Natural killer cell (primary cell): ENCODE results near the gene PFKP. TPM values are rescaled to one million over a fixed set of nuclear protein-coding genes. Genes with fewer than 3 reads are reported as not detected.

Experiments
- ATAC-seq, 3 donors: fragments of 150-1000 bp in 2 of 3; fragments of 200-7000 bp in 1 of 3; cut with Tn5 transposase; 1 replicate in 1 of 3; 2 replicates in 2 of 3; pipeline ENCODE4 v1.10.0; 2021; ENCODE audit warnings: mild to moderate bottlenecking in 2 of 3, moderate library complexity in 2 of 3
- DNase-seq, 2 donors: peaks; one replicate each; pipeline versions ENCODE4 v3.0.0 to v3.0.0-alpha.2; 2013 to 2021; ENCODE audit warnings: mixed read lengths in 1 of 2
- H3K27ac ChIP-seq: one replicate; pipeline ENCODE4 v1.5.1; 2013; ENCODE audit warnings: mild to moderate bottlenecking, low read length
- H3K27me3 ChIP-seq: one replicate; pipeline ENCODE4 v1.6.1; 2013; ENCODE audit warnings: low read length; ENCODE audit not compliant: control insufficient read depth, insufficient read depth
- H3K36me3 ChIP-seq: one replicate; pipeline ENCODE4 v1.6.1; 2013; ENCODE audit warnings: low read length; ENCODE audit not compliant: control insufficient read depth, insufficient read depth
- H3K4me1 ChIP-seq: one replicate; pipeline ENCODE4 v1.6.1; 2013; ENCODE audit warnings: low read length; ENCODE audit not compliant: control insufficient read depth, insufficient read depth
- H3K4me3 ChIP-seq: one replicate; pipeline ENCODE4 v1.5.1; 2013; ENCODE audit warnings: low read length
- H3K9me3 ChIP-seq: one replicate; pipeline ENCODE4 v1.6.1; 2013; ENCODE audit warnings: low read length; ENCODE audit not compliant: control insufficient read depth, insufficient read depth
- H3K27ac Mint-ChIP-seq, 2 donors: one replicate each; pipeline ENCODE4 v1.8.0; 2022; ENCODE audit warnings: mild to moderate bottlenecking in 2 of 2, mixed read lengths in 2 of 2, moderate library complexity in 1 of 2
- H3K27me3 Mint-ChIP-seq, 2 donors: one replicate each; pipeline ENCODE4 v1.8.0; 2022; ENCODE audit warnings: low read depth in 2 of 2, mixed read lengths in 2 of 2
- H3K36me3 Mint-ChIP-seq: one replicate; pipeline ENCODE4 v1.8.0; 2022; ENCODE audit warnings: mixed read lengths
- H3K4me1 Mint-ChIP-seq, 2 donors: one replicate each; pipeline ENCODE4 v1.8.0; 2022; ENCODE audit warnings: mixed read lengths in 2 of 2
- H3K4me3 Mint-ChIP-seq: one replicate; pipeline ENCODE4 v1.8.0; 2022; ENCODE audit warnings: mild to moderate bottlenecking, moderate library complexity, mixed read lengths
- H3K9me3 Mint-ChIP-seq, 2 donors: one replicate each; pipeline ENCODE4 v1.8.0; 2022; ENCODE audit warnings: mixed read lengths in 2 of 2
- CTCF ChIP-seq: fragments of 200-600 bp; IDR thresholded peaks from one replicate; pipeline ENCODE4 v1.8.0; 2022; ENCODE audit warnings: antibody characterized with exemption
- WGBS: methylation state at CpG from one replicate; pipeline ENCODE4 v1.1.7; 2013; ENCODE audit warnings: missing lambda C conversion rate; ENCODE audit not compliant: insufficient coverage; 5-methylcytosine and 5-hydroxymethylcytosine counted together
- intact Hi-C: fragments of 100-400 bp; cut with micrococcal nuclease; formaldehyde crosslinking; loops from one replicate; pipeline ENCODE4 v1.14.2; 2022
- total RNA-seq, 4 donors: library from RNA; stranded (reverse); fragments of 120-200 nt in 1 of 4; gene quantifications; one replicate each; pipeline versions ENCODE4 v1.2.3 to v1.2.4, GENCODE V29; 2013 to 2022

PFKP gene
- total RNA-seq, 3 donors from 2014 or later (not counting 1 experiment from before 2014, with no cell fraction given) = 43.9 to 62.4 (median 47.4) TPM

- intact Hi-C loops = no loop called here
- TF ChIP-seq CTCF = no peak
- Histone ChIP-seq H3K27me3 (peaks cover 2% of the 10 kb centered on the region), H3K9me3 (no peaks in the 10 kb centered on the region), H3K27ac (no peak overlapping the region), H3K4me3 (no peak overlapping the region), H3K4me1 (no peaks in the 10 kb centered on the region), H3K36me3 (no peaks in the 10 kb centered on the region)
- Mint-ChIP-seq H3K4me1 (no peaks in the 10 kb centered on the region), H3K27ac (no peak overlapping the region), H3K9me3 (no peaks in the 10 kb centered on the region), H3K27me3 (peaks cover 23 to 25% of the 10 kb centered on the region in 2 donors), H3K36me3 (no peaks in the 10 kb centered on the region), H3K4me3 (no peak overlapping the region)
- WGBS = 66% methylated on average over 3 of the region's 3 CpGs
- ATAC-seq = no peak
- DNase-seq = no peak
Observed at GRCh38 chr10:3022027-3022426, 45.3 kb upstream of the PFKP start.

- no peaks in the 10 kb centered on the region for H3K36me3 Mint-ChIP-seq
- no peak overlapping the region for H3K27ac Mint-ChIP-seq
- H3K4me1 ChIP-seq = no peaks in the 10 kb centered on the region
- no peak overlapping the region for H3K4me3 ChIP-seq
- no peak for DNase-seq
- no peak for ATAC-seq
- no peak overlapping the region for H3K4me3 Mint-ChIP-seq
- intact Hi-C loops = no loop called here
- peaks cover 2% of the 10 kb centered on the region for H3K27me3 ChIP-seq
- no peaks in the 10 kb centered on the region for H3K9me3 Mint-ChIP-seq
- H3K27ac ChIP-seq = no peak overlapping the region
- TF ChIP-seq CTCF = no peak
- 98% methylated on average over 2 of the region's 2 CpGs for WGBS
- H3K27me3 Mint-ChIP-seq = peaks cover 22 to 23% of the 10 kb centered on the region in 2 donors
- no peaks in the 10 kb centered on the region for H3K36me3 ChIP-seq
- H3K4me1 Mint-ChIP-seq = no peaks in the 10 kb centered on the region
- H3K9me3 ChIP-seq = no peaks in the 10 kb centered on the region
Observed at GRCh38 chr10:3023892-3024291, 43.5 kb upstream of the PFKP start.

- no peaks in the 10 kb centered on the region for H3K36me3 Mint-ChIP-seq
- no peaks in the 10 kb centered on the region for H3K9me3 Mint-ChIP-seq
- no peak for TF ChIP-seq CTCF
- H3K4me3 Mint-ChIP-seq = no peak overlapping the region
- peaks cover 2% of the 10 kb centered on the region for H3K27me3 ChIP-seq
- no peaks in the 10 kb centered on the region for H3K4me1 ChIP-seq
- H3K4me3 ChIP-seq = no peak overlapping the region
- peaks cover 25 to 27% of the 10 kb centered on the region in 2 donors for H3K27me3 Mint-ChIP-seq
- H3K27ac ChIP-seq = no peak overlapping the region
- intact Hi-C loops = no loop called here
- no peaks in the 10 kb centered on the region for H3K9me3 ChIP-seq
- H3K27ac Mint-ChIP-seq = no peak overlapping the region
- no peaks in the 10 kb centered on the region for H3K36me3 ChIP-seq
- WGBS = 41% methylated on average over 6 of the region's 6 CpGs
- H3K4me1 Mint-ChIP-seq = no peaks in the 10 kb centered on the region
- DNase-seq (no peak), ATAC-seq (no peak)
Observed at GRCh38 chr10:3025026-3025683, 42.2 kb upstream of the PFKP start.

- peaks cover 2% of the 10 kb centered on the region for H3K27me3 ChIP-seq
- intact Hi-C loops = no loop called here
- no peaks in the 10 kb centered on the region for H3K4me1 ChIP-seq
- no peaks in the 10 kb centered on the region for H3K4me1 Mint-ChIP-seq
- no peaks in the 10 kb centered on the region for H3K36me3 Mint-ChIP-seq
- peaks cover 21 to 31% of the 10 kb centered on the region in 2 donors for H3K27me3 Mint-ChIP-seq
- no peak overlapping the region for H3K4me3 Mint-ChIP-seq
- no peak overlapping the region for H3K27ac ChIP-seq
- no peak overlapping the region for H3K27ac Mint-ChIP-seq
- H3K36me3 ChIP-seq = no peaks in the 10 kb centered on the region
- ATAC-seq (no peak), DNase-seq (no peak)
- TF ChIP-seq CTCF = no peak
- 61% methylated on average over 3 of the region's 3 CpGs for WGBS
- H3K9me3 ChIP-seq = no peaks in the 10 kb centered on the region
- no peaks in the 10 kb centered on the region for H3K9me3 Mint-ChIP-seq
- no peak overlapping the region for H3K4me3 ChIP-seq
Observed at GRCh38 chr10:3027866-3028265, 39.5 kb upstream of the PFKP start.
